GM19372 (cell line): ENCODE measurements around the gene TMEM145.

Experiments
- ATAC-seq: cut with Tn5 transposase; IDR thresholded peaks from one replicate; pipeline ENCODE4 v1.9.1; 2021; ENCODE audit warnings: mild to moderate bottlenecking, low read depth, moderate library complexity; ENCODE audit not compliant: unreplicated experiment

TMEM145 gene

GRCh38 chr19:42355896-42356295 is 42.8 kb downstream of the TMEM145 start:
- ATAC-seq = no peak

GRCh38 chr19:42356686-42357085 is 43.6 kb downstream of the TMEM145 start:
- ATAC-seq = no peak

GRCh38 chr19:42357290-42357689 is 44.2 kb downstream of the TMEM145 start:
- no peak for ATAC-seq

- no peak for ATAC-seq
Observed at GRCh38 chr19:42360787-42361544, 47.9 kb downstream of the TMEM145 start.

GRCh38 chr19:42361545-42361910 is 48.4 kb downstream of the TMEM145 start:
- no peak for ATAC-seq

- no peak for ATAC-seq
Observed at GRCh38 chr19:42362342-42362741, 49.2 kb downstream of the TMEM145 start.

- no peak for ATAC-seq
Observed at GRCh38 chr19:42362891-42363440, 49.9 kb downstream of the TMEM145 start.

- no peak for ATAC-seq
Observed at GRCh38 chr19:42363614-42364346, 50.7 kb downstream of the TMEM145 start.

GRCh38 chr19:42366673-42367072 is 53.6 kb downstream of the TMEM145 start:
- ATAC-seq = no peak

- ATAC-seq = no peak
Observed at GRCh38 chr19:42367929-42368328, 54.8 kb downstream of the TMEM145 start.

- no peak for ATAC-seq
Observed at GRCh38 chr19:42368360-42368759, 55.3 kb downstream of the TMEM145 start.

- ATAC-seq = no peak
Observed at GRCh38 chr19:42368765-42369164, 55.7 kb downstream of the TMEM145 start.

GRCh38 chr19:42369433-42370067 is 56.4 kb downstream of the TMEM145 start:
- no peak for ATAC-seq

GRCh38 chr19:42370068-42370520 is 57.0 kb downstream of the TMEM145 start:
- no peak for ATAC-seq

- no peak for ATAC-seq
Observed at GRCh38 chr19:42370626-42371175, 57.6 kb downstream of the TMEM145 start.
